Smooth muscle cell (in vitro differentiated cells): ENCODE data around the gene IGFBPL1. TPM values are rescaled to one million over a fixed set of nuclear protein-coding genes. Genes with fewer than 3 reads are reported as not detected.
A peak's percentile ranks its signal among the peaks of the same experiment; 100 is the strongest.
"Not testable (repeated sequence)": the region's sequence is repeated elsewhere in the genome, so short reads cannot be mapped to it uniquely, and the experiment has no call there.

ENCODE experiments used
- DNase-seq: peaks from one replicate; lab custom pipeline; 2025; ENCODE audit not compliant: unreplicated experiment; lab: John Stamatoyannopoulos, UW
- H2AFZ ChIP-seq: fragments of 200-600 bp; sonication (generic); 2 replicates; pipeline ENCODE4 v1.6.0; 2016; ENCODE audit warnings: antibody characterized with exemption, low read depth, mild to moderate bottlenecking
- H3F3A ChIP-seq: fragments of 200-600 bp; sonication (generic); 2 replicates; pipeline ENCODE4 v1.6.0; 2017; ENCODE audit warnings: antibody characterized with exemption, low read depth
- H3K27ac ChIP-seq: fragments of 200-600 bp; sonication (generic); 2 replicates; pipeline ENCODE4 v1.5.1; 2016; ENCODE audit warnings: low read depth, mild to moderate bottlenecking
- H3K27me3 ChIP-seq: fragments of 200-600 bp; sonication (generic); 2 replicates; pipeline ENCODE4 v1.6.1; 2016; ENCODE audit warnings: low read depth, mild to moderate bottlenecking
- H3K36me3 ChIP-seq: fragments of 200-600 bp; sonication (generic); 2 replicates; pipeline ENCODE4 v1.5.1; 2016; ENCODE audit warnings: low read depth
- H3K4me1 ChIP-seq: fragments of 200-600 bp; sonication (generic); 2 replicates; pipeline ENCODE4 v1.5.1; 2016; ENCODE audit warnings: low read depth
- H3K4me2 ChIP-seq: fragments of 200-600 bp; sonication (generic); 2 replicates; pipeline ENCODE4 v1.6.0; 2016; ENCODE audit warnings: mild to moderate bottlenecking
- H3K4me3 ChIP-seq: fragments of 200-600 bp; sonication (generic); 2 replicates; pipeline ENCODE4 v1.5.1; 2016; ENCODE audit warnings: mild to moderate bottlenecking
- H3K79me2 ChIP-seq: fragments of 200-600 bp; sonication (generic); 2 replicates; pipeline ENCODE4 v1.6.0; 2016; ENCODE audit warnings: low read depth, mild to moderate bottlenecking
- H3K9ac ChIP-seq: fragments of 200-600 bp; sonication (generic); 2 replicates; pipeline ENCODE4 v1.6.0; 2016; ENCODE audit warnings: low read depth
- H3K9me3 ChIP-seq: fragments of 200-600 bp; sonication (generic); replicated peaks from 2 replicates; pipeline ENCODE4 v1.5.1; 2016; ENCODE audit warnings: low read depth
- H4K20me1 ChIP-seq: fragments of 200-600 bp; sonication (generic); 2 replicates; pipeline ENCODE4 v1.6.0; 2016; ENCODE audit warnings: low read depth
- CTCF ChIP-seq: fragments of 200-600 bp; sonication (generic); IDR thresholded peaks from 2 replicates; pipeline ENCODE4 v1.5.1; 2017; ENCODE audit warnings: borderline replicate concordance, mild to moderate bottlenecking, antibody characterized with exemption; ENCODE audit not compliant: insufficient read depth, poor library complexity, severe bottlenecking
- WGBS: methylation state at CpG from one replicate; pipeline ENCODE4 v1.1.7; 2016; ENCODE audit warnings: low lambda C conversion rate; 5-methylcytosine and 5-hydroxymethylcytosine counted together
- polyA plus RNA-seq: library from polyadenylated mRNA; unstranded; fragments of >200 nt; fragmentation: Nextera tagmentation; extraction: Ambion mirVana; gene quantifications from 2 replicates; pipeline ENCODE4 v1.2.1, GENCODE V29; 2016
- total RNA-seq: library from RNA; depleted of rRNA; stranded (reverse); fragments of >200 nt; gene quantifications from 2 replicates; pipeline ENCODE4 v1.2.3, GENCODE V29; 2014

IGFBPL1 gene
- total RNA-seq: 7.9 and 9.4 TPM in 2 replicates
- polyA plus RNA-seq: 2.1 and 2.9 TPM in 2 replicates

GRCh38 chr9:38423973-38424843, at the start of gene IGFBPL1:
Gene IGFBPL1 (minus strand): TSS chr9:38424454. CDS start chr9:38424424, 30 bp downstream.
- Histone ChIP-seq H3K9ac (no peak within 1 kb of the TSS), H3F3A (peaks cover 7% of the 10 kb centered on the region), H4K20me1 (no peaks in the 10 kb centered on the region), H3K4me2 (peak within 1 kb of the TSS; percentile 94), H3K9me3 (no peaks in the 10 kb centered on the region), H3K27ac (no peak within 1 kb of the TSS), H3K36me3 (no peaks in the 10 kb centered on the region), H3K4me1 (peaks cover 19% of the 10 kb centered on the region), H3K27me3 (peaks cover 59% of the 10 kb centered on the region), H3K79me2 (no peaks in the 10 kb centered on the region), H3K4me3 (peak within 1 kb of the TSS; percentile 54), H2AFZ (peak within 1 kb of the TSS; percentile 69)
- no peak for TF ChIP-seq CTCF
- WGBS: 2% methylated on average over 105 of the region's 115 CpGs
- DNase-seq: no peak

- H3K27me3 ChIP-seq, H3F3A ChIP-seq, H3K9me3 ChIP-seq, H3K27ac ChIP-seq, H3K9ac ChIP-seq, H2AFZ ChIP-seq, H3K4me3 ChIP-seq, H3K4me1 ChIP-seq, DNase-seq, H3K4me2 ChIP-seq, H4K20me1 ChIP-seq, H3K79me2 ChIP-seq, H3K36me3 ChIP-seq: not testable (repeated sequence)
- 86% methylated on average over 2 of the region's 2 CpGs for WGBS
Observed at GRCh38 chr9:38472583-38473249, 48.5 kb upstream of the IGFBPL1 start.

GRCh38 chr9:38467404-38467803, 43.1 kb upstream of the IGFBPL1 start:
- Histone ChIP-seq H3K36me3 (no peaks in the 10 kb centered on the region), H3K79me2 (no peaks in the 10 kb centered on the region), H3K9me3 (no peaks in the 10 kb centered on the region), H4K20me1 (no peaks in the 10 kb centered on the region), H3K4me1 (no peaks in the 10 kb centered on the region), H3K4me2 (no peak overlapping the region), H3K4me3 (no peak overlapping the region), H3F3A (no peaks in the 10 kb centered on the region), H3K9ac (no peak overlapping the region), H3K27me3 (peaks cover 18% of the 10 kb centered on the region), H3K27ac (no peak overlapping the region), H2AFZ (no peak overlapping the region)
- 61% methylated on average over 3 of the region's 3 CpGs for WGBS
- no peak for TF ChIP-seq CTCF
- DNase-seq: no peak

- Histone ChIP-seq H3F3A (no peaks in the 10 kb centered on the region), H3K9ac (no peak overlapping the region), H3K4me2 (no peak overlapping the region), H2AFZ (no peak overlapping the region), H3K27me3 (peaks cover 35% of the 10 kb centered on the region), H3K79me2 (no peaks in the 10 kb centered on the region), H3K9me3 (no peaks in the 10 kb centered on the region), H3K36me3 (no peaks in the 10 kb centered on the region), H3K4me1 (no peaks in the 10 kb centered on the region), H3K4me3 (no peak overlapping the region), H3K27ac (no peak overlapping the region), H4K20me1 (no peaks in the 10 kb centered on the region)
- no peak for TF ChIP-seq CTCF
- 63% methylated on average over 3 of the region's 3 CpGs for WGBS
- DNase-seq: no peak
Observed at GRCh38 chr9:38453835-38454234, 29.6 kb upstream of the IGFBPL1 start.
